ENCODE data around the gene SHISAL2A. TPM values are rescaled to one million over a fixed set of nuclear protein-coding genes. Genes with fewer than 3 reads are reported as not detected.
"Not testable (repeated sequence)": the region's sequence is repeated elsewhere in the genome, so short reads cannot be mapped to it uniquely, and the experiment has no call there.

The SHISAL2A gene
- polyA plus RNA-seq, 3 donors, result 1.6 to 3.7 (median 2.7) TPM

GRCh38 chr1:52681136-52681535, 48.2 kb downstream of the SHISAL2A start:
- DNase-seq, result no peak

DNA sequence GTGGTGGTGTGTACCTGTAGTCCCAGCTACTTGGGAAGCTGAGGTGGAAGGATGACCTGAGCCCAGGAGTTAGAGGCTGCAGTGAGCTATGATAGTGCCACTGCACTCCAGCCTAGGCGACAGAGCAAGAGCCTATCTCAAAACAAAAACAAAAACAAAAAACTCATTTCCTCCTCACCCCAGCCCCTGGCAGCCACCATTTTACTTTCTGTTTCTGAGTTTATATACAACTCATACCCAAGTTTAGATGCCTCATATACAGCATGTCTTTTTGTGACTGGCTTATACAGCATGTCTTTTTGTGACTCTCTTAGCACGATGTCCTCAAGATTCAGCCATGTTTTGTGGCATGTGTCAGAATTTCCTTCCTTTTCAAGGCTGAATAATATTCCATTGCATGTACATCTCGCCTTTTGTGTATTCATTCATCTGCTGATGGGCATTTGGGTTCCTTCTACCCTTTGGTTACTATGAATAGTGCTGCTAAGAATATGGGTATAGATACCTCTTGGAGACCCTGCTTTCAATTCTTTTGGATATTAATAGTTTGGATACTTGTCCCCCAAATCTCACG, 50.5 kb downstream of the SHISAL2A start:
- DNase-seq, result no peak

- DNase-seq, result no peak
Measured at GRCh38 chr1:52684545-52684944, 51.6 kb downstream of the SHISAL2A start.

DNA sequence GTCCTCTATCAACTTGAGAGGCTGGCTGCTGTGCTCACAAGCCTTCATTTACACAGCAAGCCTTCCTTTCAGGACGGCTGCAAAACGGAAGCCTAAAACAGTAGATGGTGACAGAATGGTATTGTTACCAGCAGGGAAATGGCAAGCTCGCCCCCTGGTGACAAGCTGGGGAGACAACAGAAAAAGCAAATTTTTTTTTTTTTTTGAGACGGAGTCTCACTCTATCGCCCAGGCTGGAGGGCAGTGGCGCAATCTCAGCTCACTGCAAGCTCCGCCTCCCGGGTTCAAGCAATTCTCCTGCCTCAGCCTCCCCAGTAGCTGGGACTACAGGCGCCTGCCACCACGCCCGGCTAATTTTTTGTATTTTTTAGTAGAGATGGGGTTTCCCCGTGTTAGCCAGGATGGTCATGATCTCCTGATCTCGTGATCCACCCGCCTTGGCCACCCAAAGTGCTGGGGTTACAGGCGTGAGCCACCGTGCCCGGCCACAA, 53.3 kb downstream of the SHISAL2A start:
- peak; percentile 57 for DNase-seq

GRCh38 chr1:52686830-52687229, 53.9 kb downstream of the SHISAL2A start:
- DNase-seq, result no peak

GRCh38 chr1:52691821-52692220, 58.9 kb downstream of the SHISAL2A start:
- DNase-seq, result no peak

DNA sequence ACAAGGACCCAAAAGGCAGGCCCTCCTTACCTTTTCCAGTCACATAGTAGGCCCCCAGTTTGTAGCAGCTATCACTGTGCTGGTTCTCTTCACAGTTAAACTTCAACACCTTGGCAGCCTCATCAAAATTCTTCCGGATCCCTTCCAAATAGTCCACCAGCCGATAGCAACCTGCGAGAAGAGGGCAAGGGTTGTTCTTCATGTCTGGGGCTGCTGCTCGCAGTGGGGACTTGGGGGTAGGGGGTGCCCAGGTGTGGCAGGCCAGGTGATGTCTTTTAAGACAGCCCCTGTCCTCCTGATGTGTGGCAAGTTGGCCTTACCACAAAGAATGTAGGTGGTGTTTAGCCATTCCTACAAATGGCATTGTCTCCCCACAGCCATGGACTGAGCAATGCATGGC, 59.7 kb downstream of the SHISAL2A start:
- no peak for DNase-seq

DNA sequence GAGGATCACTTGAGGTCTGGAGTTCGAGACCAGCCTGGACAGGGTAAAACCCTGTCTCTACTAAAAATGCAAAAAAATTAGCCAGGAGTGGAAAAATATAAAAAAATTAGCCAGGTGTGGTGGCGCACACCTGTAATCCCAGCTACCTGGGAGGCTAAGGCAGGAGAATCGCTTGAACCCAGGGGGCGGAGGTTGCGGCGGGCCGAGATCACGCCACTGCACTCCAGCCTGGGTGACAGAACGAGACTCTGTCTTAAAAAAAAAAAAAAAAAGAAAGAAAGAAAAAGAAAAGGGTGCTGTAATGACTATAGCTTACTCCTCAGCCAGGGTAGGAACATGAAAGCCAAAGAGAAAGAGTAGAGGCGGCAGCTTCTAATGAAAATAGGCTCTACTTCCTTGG, 60.4 kb downstream of the SHISAL2A start:
- DNase-seq, result not testable (repeated sequence)

GRCh38 chr1:52693843-52694242, 60.9 kb downstream of the SHISAL2A start:
- DNase-seq, result no peak

DNA sequence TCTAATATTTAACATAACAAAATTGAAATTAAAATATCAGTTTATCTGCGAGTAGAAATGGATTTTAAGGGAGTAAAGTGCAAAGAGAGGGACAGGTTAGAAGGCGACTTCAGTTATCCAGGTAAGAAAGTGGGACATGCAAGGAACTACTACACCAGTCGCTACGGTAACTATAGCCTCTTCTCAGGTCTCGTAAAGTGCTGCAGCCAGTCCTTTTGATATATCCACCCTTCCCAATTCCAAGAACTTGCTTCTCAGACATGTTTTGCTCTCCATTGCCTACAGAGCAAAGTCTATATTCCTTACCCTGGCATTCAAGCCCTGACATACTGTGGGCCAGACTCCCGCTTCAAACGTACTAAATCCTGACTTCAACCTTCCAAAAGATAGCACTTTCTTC, 62.7 kb downstream of the SHISAL2A start:
- DNase-seq, result no peak

DNA sequence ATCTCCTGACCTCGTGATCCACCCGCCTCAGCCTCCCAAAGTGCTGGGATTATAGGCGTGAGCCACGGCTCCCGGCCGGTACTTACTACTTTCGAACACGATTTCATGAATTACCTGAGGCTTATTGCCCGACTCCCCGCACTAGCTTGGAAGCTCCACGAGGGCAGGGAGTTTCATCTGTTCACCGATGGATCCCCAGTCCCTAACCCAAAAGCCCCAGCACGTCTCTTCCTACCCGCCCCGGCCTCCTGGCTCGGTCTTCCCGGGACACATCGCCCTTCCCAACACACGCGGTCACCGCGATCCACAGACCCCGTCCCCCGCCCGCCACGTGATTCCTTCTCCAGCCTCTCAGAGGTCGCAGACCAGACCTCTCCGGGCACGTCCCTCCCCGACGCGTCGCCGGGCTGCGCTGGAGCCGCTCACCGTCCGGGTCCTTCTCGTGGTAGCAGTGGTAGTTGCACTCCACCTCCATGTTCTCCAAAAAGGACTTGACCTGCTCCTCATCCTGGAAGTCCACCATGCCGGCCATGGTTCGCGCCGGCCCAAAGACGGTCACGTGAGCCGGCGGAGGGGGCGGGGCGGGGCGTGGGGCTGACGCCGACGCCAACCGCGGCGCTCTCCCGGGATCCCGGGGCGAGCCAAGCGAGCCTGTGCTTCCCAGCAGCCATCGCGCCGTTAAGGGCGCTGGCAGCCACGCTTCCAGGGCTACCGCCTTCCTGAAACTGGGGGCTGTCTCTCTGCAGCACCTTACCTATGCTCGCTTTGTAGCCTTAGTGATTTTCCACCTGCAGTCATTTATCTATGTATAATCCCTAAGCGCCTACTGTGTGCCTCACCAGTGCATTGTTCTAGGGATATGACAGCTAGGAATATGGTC, 65.1 kb downstream of the SHISAL2A start, which contains the start of gene COA7:
TSS of gene COA7 (minus strand) at position 553 of the 880 bp plus-strand sequence. CDS start at position 532, 21 bp downstream.
- DNase-seq, result peak; percentile 88

DNA sequence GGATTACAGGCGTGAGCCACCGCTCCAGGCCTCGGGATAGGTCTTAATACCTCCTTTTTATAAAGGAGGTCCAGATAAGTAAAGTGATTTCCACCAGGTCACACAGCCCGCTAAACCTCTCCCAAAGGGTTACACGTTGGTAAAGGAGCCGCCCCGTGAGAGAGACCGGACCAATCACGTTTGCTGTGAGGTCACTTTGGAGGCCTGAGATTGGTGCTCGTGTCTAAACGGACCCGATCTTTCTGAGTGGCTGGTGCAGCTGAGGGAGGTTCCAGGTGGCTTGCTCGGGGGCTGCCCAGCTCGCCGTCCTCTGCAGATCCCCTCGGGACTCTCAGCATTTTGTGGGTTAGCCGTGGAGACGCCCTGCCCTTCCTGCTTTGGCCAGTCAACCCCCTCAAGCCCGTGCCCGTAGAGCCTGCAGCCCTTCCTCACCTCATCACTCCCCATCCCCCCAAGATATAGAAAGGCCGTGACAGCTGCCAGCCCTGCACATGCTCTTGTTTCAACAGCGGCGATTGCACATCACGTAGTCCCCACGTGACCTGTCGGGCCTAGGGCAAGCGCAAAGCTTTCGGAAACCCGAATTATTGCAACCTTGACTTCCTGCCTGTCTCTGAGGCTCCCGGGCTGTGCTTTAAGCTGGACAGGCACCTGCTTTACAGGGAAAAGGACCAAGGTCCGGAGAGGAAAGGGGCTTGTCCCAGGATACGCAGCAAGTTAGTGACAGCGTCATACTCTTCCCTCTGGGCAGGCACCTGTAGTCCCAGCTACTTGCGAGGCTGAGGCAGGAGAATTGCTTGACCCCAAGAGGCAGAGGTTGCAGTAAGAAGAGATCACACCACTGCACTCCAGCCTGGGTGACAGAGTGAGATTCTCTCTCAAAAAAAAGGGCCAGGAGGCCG, 70.2 kb downstream of the SHISAL2A start:
- DNase-seq, result peak; percentile 91

DNA sequence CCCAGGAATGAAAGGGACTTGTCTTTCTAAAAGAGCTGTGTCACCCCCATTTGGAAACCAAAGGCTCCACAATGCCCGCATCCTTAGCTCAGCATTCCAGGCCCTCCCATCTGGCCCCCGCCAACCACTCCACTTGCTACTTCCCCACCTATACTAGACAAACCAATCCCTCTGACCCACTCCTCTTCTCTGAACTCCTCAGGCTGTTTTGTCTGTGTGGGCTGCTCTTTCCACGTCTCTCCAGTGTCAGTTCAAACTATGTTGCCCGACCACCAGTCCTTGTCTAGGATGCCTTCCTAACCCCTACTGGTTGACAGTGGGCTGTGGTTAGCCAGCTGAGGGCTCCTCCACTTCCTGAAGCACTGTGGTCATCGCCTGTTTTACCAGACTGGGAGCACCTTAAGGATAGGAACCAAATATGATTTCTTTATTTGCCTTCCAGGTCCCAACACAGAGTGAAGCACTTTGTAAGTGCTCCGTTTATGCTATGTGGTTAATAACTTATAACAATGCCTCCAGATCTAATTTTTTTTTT, 73.2 kb downstream of the SHISAL2A start:
- DNase-seq, result no peak

Other genes starting within 250 kb of the SHISAL2A start
- 1 to 10 TPM; 7.5 to 8.6 (median 7.7) TPM for gene ORC1, start 228.7 kb upstream of the SHISAL2A start, polyA plus RNA-seq (ENCODE audit: insufficient read length in 3 of 3)
- 10 to 100 TPM; 74.4 to 80.0 (median 77.5) TPM for gene PRPF38A, start 228.6 kb upstream of the SHISAL2A start, polyA plus RNA-seq (ENCODE audit: insufficient read length in 3 of 3)
- gene TUT4, start 80.1 kb upstream of the SHISAL2A start, polyA plus RNA-seq (ENCODE audit: insufficient read length in 3 of 3), result 100 to 1,000 TPM in 2 of 3 donors, 10 to 100 TPM in 1; 70.6 to 123 (median 107) TPM
- 10 to 100 TPM; 67.6 to 88.6 (median 86.1) TPM for gene GPX7, start 30.8 kb upstream of the SHISAL2A start, polyA plus RNA-seq (ENCODE audit: insufficient read length in 3 of 3)
- gene COA7, start 65.2 kb downstream of the SHISAL2A start, polyA plus RNA-seq (ENCODE audit: insufficient read length in 3 of 3), result 10 to 100 TPM; 13.5 to 18.2 (median 17.7) TPM
- 10 to 100 TPM; 21.1 to 26.2 (median 26.2) TPM for gene ZYG11B, start 93.3 kb downstream of the SHISAL2A start, polyA plus RNA-seq (ENCODE audit: insufficient read length in 3 of 3)
- gene ZYG11A, start 209.6 kb downstream of the SHISAL2A start, polyA plus RNA-seq (ENCODE audit: insufficient read length in 3 of 3), result under 1 TPM; 0.17 to 0.27 (median 0.18) TPM

All from renal pelvis (tissue), 4 donors.